ENCODE data around the gene ATP1A2. TPM values are rescaled to one million over a fixed set of nuclear protein-coding genes. Genes with fewer than 3 reads are reported as not detected.

The ATP1A2 gene
- total RNA-seq (ENCODE audit: low replicate concordance) = 0.27 TPM in 1 of 2 replicates, not detected in the other

GRCh38 chr1:160115545-160116282 is at the start of gene ATP1A2:
TSS of gene ATP1A2 (plus strand) at chr1:160115759. CDS start at chr1:160115862, 103 bp downstream.
- DNase-seq (ENCODE audit: low read depth) = no peak
- H3K4me3 ChIP-seq (ENCODE audit: low read depth, low read length) = no peak within 1 kb of the TSS
- TF ChIP-seq CTCF (IDR thresholded peaks at IDR 0.05; ENCODE audit: insufficient read depth, low read length) = no peak

- TF ChIP-seq CTCF (IDR thresholded peaks at IDR 0.05; ENCODE audit: insufficient read depth, low read length) = no peak
- DNase-seq (ENCODE audit: low read depth) = no peak
- H3K4me3 ChIP-seq (ENCODE audit: low read depth, low read length) = no peak overlapping the region
Observed at GRCh38 chr1:160066829-160067745, 48.5 kb upstream of the ATP1A2 start.

- no peak for DNase-seq (ENCODE audit: low read depth)
Observed at GRCh38 chr1:160068225-160068624, 47.3 kb upstream of the ATP1A2 start.

GRCh38 chr1:160069460-160070231 is 45.9 kb upstream of the ATP1A2 start, which contains the start of gene KCNJ10:
TSS of gene KCNJ10 (minus strand) at chr1:160070160. CDS start at chr1:160042532, 27,628 bp downstream.
- H3K4me3 ChIP-seq (ENCODE audit: low read depth, low read length) = peak within 1 kb of the TSS; percentile 65
- TF ChIP-seq CTCF (IDR thresholded peaks at IDR 0.05; ENCODE audit: insufficient read depth, low read length) = no peak
- DNase-seq (ENCODE audit: low read depth) = no peak

More at GRCh38 chr1:160068225-160068624, 47.3 kb upstream of the ATP1A2 start:
- no peak for TF ChIP-seq CTCF (IDR thresholded peaks at IDR 0.05; ENCODE audit: insufficient read depth, low read length)
- no peak overlapping the region for H3K4me3 ChIP-seq (ENCODE audit: low read depth, low read length)

- DNase-seq (ENCODE audit: low read depth) = peak; percentile 35
- peak overlapping the region; percentile 65 for H3K4me3 ChIP-seq (ENCODE audit: low read depth, low read length)
- TF ChIP-seq CTCF (IDR thresholded peaks at IDR 0.05; ENCODE audit: insufficient read depth, low read length) = no peak
Observed at GRCh38 chr1:160070243-160071163, 45.1 kb upstream of the ATP1A2 start.

Data from fibroblast of the aortic adventitia (primary cell).